GM12878 (cell line): ENCODE results near the gene PRPSAP1. TPM values are rescaled to one million over a fixed set of nuclear protein-coding genes. Genes with fewer than 3 reads are reported as not detected.

Experiments
- ATAC-seq: fragments of 200-7000 bp; cut with Tn5 transposase; 3 replicates; pipeline ENCODE4 v1.9.1; 2020; ENCODE audit warnings: mild to moderate bottlenecking, moderate library complexity
- BruUV-seq: library from RNA; stranded (reverse); fragments of 400-500 nt; replicated peaks from 2 replicates; lab custom pipeline; 2021; lab: Mats Ljungman, UMichigan
- CTCF ChIA-PET: fragments of 300-600 bp; sonication (Branson Sonifier 250); formaldehyde crosslinking; extraction: SDS; loops from one replicate; lab custom pipeline; 2021; ENCODE audit warnings: inconsistent platforms; lab: Yijun Ruan, JAX
- POLR2A ChIA-PET: fragments of 350-600 bp; formaldehyde crosslinking; extraction: SDS; loops from one replicate; lab custom pipeline; 2021; ENCODE audit warnings: inconsistent platforms; lab: Charles Lee
- RAD21 ChIA-PET: fragments of 300-600 bp; sonication (Branson Sonifier 250); formaldehyde crosslinking; loops from one replicate; lab custom pipeline; 2023; ENCODE audit warnings: antibody characterized with exemption; ENCODE audit not compliant: unreplicated experiment; lab: Charles Lee
- SMC1A ChIA-PET: fragments of 300-600 bp; sonication (Branson Sonifier 250); formaldehyde crosslinking; loops from one replicate; lab custom pipeline; 2023; ENCODE audit not compliant: unreplicated experiment, uncharacterized antibody; lab: Charles Lee
- DNase-seq: peaks from one replicate; pipeline ENCODE4 v3.0.0-alpha.2; 2011; ENCODE audit warnings: low read depth, low spot score
- FAIRE-seq: peaks from 3 replicates; lab custom pipeline; 2011; peaks lifted over from hg19 to GRCh38; lab: Jason Lieb, UNC
- H2AFZ ChIP-seq: 2 replicates; pipeline ENCODE4 v1.6.0; 2011; ENCODE audit warnings: low read depth, low read length, control low read depth; ENCODE audit not compliant: control insufficient read depth
- H3K27ac ChIP-seq: 2 replicates; pipeline ENCODE4 v1.5.1; 2011; ENCODE audit warnings: control low read depth; ENCODE audit not compliant: control insufficient read depth, insufficient read depth
- H3K27me3 ChIP-seq, 2 experiments: replicated peaks in 1 of 2; 2 replicates each; pipeline versions ENCODE4 v1.6.0 to v1.6.1; 2011; ENCODE audit warnings: low read length in 1 of 2; ENCODE audit not compliant: control insufficient read depth in 2 of 2, insufficient read depth in 2 of 2
- H3K36me3 ChIP-seq, 2 experiments: 2 replicates each; pipeline ENCODE4 v1.5.1; 2011; ENCODE audit warnings: low read length in 1 of 2; ENCODE audit not compliant: control insufficient read depth in 2 of 2, insufficient read depth in 2 of 2
- H3K4me1 ChIP-seq: 2 replicates; pipeline ENCODE4 v1.6.1; 2011; ENCODE audit warnings: mild to moderate bottlenecking, low read length, moderate library complexity, mixed read lengths; ENCODE audit not compliant: control insufficient read depth, insufficient read depth
- H3K4me2 ChIP-seq: 2 replicates; pipeline ENCODE4 v1.6.0; 2011; ENCODE audit warnings: control low read depth; ENCODE audit not compliant: control insufficient read depth, insufficient read depth
- H3K4me3 ChIP-seq: fragments of 200-600 bp; sonication (generic); 2 replicates; pipeline ENCODE4 v1.5.1; 2016
- H3K79me2 ChIP-seq: 2 replicates; pipeline ENCODE4 v1.6.0; 2011; ENCODE audit warnings: low read length; ENCODE audit not compliant: control insufficient read depth, insufficient read depth
- H3K9ac ChIP-seq: 2 replicates; pipeline ENCODE4 v1.8.0; 2011; ENCODE audit warnings: low read length, control low read depth, mixed read lengths; ENCODE audit not compliant: control insufficient read depth, insufficient read depth
- H3K9me3 ChIP-seq: replicated peaks from 3 replicates; pipeline ENCODE4 v1.5.1; 2011; ENCODE audit warnings: mild to moderate bottlenecking, low read length; ENCODE audit not compliant: control insufficient read depth, insufficient read depth
- H4K20me1 ChIP-seq: 2 replicates; pipeline ENCODE4 v1.6.0; 2011; ENCODE audit not compliant: control insufficient read depth, insufficient read depth
- CEBPB ChIP-seq, 2 experiments: fragments of 150-350 bp in 1 of 2; IDR thresholded peaks; 2 replicates each; pipeline ENCODE4 v1.6.1; 2012 to 2014; ENCODE audit warnings: low read depth in 2 of 2, low read length in 2 of 2, borderline replicate concordance in 1 of 2, inconsistent platforms in 1 of 2
- HDAC2 ChIP-seq: fragments of 200-600 bp; sonication (generic); IDR thresholded peaks from 2 replicates; pipeline ENCODE4 v1.6.1; 2017
- NFYA ChIP-seq: IDR thresholded peaks from 2 replicates; pipeline ENCODE4 v1.6.1; 2011; ENCODE audit warnings: low read depth, mild to moderate bottlenecking, low read length, improper control_type of control experiment, borderline replicate concordance
- PAX8 ChIP-seq: fragments of 450-650 bp; IDR thresholded peaks from 2 replicates; pipeline ENCODE4 v1.6.1; 2017; ENCODE audit warnings: mild to moderate bottlenecking, moderate library complexity
- PML ChIP-seq: IDR thresholded peaks from 2 replicates; pipeline ENCODE4 v1.6.1; 2012; ENCODE audit warnings: low read length, inconsistent platforms
- POLR2A ChIP-seq: IDR thresholded peaks from 2 replicates; pipeline ENCODE4 v1.6.1; 2011; ENCODE audit warnings: low read depth, mild to moderate bottlenecking, low read length
- TAF1 ChIP-seq: IDR thresholded peaks from 2 replicates; pipeline ENCODE4 v1.6.1; 2011; ENCODE audit warnings: mild to moderate bottlenecking, low read depth, low read length, borderline replicate concordance
- YBX1 ChIP-seq: fragments of 450-650 bp; IDR thresholded peaks from 2 replicates; pipeline ENCODE4 v1.6.1; 2016; ENCODE audit warnings: antibody characterized with exemption
- ZNF24 ChIP-seq: fragments of 450-650 bp; IDR thresholded peaks from 2 replicates; pipeline ENCODE4 v1.6.1; 2017; ENCODE audit warnings: antibody characterized with exemption, mild to moderate bottlenecking
- ZNF384 ChIP-seq: IDR thresholded peaks from 2 replicates; pipeline ENCODE4 v1.6.1; 2012; ENCODE audit warnings: low read depth, mild to moderate bottlenecking, low read length, improper control_type of control experiment, borderline replicate concordance
- WGBS: methylation state at CpG from one replicate; pipeline ENCODE4 v1.1.6; 2016; ENCODE audit warnings: low lambda C conversion rate; ENCODE audit not compliant: insufficient replicate concordance, insufficient coverage; ENCODE audit errors: missing lambda C conversion rate; 5-methylcytosine and 5-hydroxymethylcytosine counted together
- in situ Hi-C: fragments of 300-500 bp; cut with MboI; formaldehyde crosslinking; loops from 9 replicates; pipeline ENCODE4 v1.14.3; 2018; ENCODE audit warnings: mixed read lengths
- intact Hi-C: fragments of 100-400 bp; cut with micrococcal nuclease; formaldehyde crosslinking; loops from one replicate; pipeline ENCODE4 v1.14.2; 2022; ENCODE audit not compliant: unreplicated experiment
- polyA plus RNA-seq, 11 experiments: library from polyadenylated mRNA; depleted of rRNA in 4 of 11; unstranded in 6 of 11; stranded (reverse) in 5 of 11; fragments of >200 nt; fragmentation: Nextera tagmentation in 4 of 11; fragmentation: Illumina TruSeq in 1 of 11; extraction: Ambion mirVana in 4 of 11; extraction: Trizol in 1 of 11; gene quantifications; 1 replicate in 1 of 11; 2 replicates in 10 of 11; pipeline versions ENCODE4 v1.2.1 to v1.2.3, GENCODE V29; 2011 to 2016; ENCODE audit warnings: inconsistent platforms in 2 of 11, missing spikeins in 2 of 11, low read depth in 1 of 11
- total RNA-seq, 4 experiments: library from RNA; depleted of rRNA in 3 of 4; stranded (reverse); fragments of >200 nt in 3 of 4; fragmentation: Illumina TruSeq in 1 of 4; extraction: Trizol in 1 of 4; gene quantifications; 2 replicates each; pipeline versions ENCODE4 v1.2.1 to v1.2.3, GENCODE V29; 2013 to 2021
- TF ChIP-seq, protein P1 (sequence below): IDR thresholded peaks from 2 replicates; pipeline ENCODE4 v1.6.1; 2011; ENCODE audit warnings: borderline replicate concordance, low read depth, mild to moderate bottlenecking, moderate library complexity, low read length; ENCODE audit not compliant: insufficient read depth, poor library complexity, severe bottlenecking
- TF ChIP-seq, protein P2 (sequence below): fragments of 450-650 bp; IDR thresholded peaks from 2 replicates; pipeline ENCODE4 v1.6.1; 2016; ENCODE audit warnings: mild to moderate bottlenecking

PRPSAP1 gene
- total and polyA plus RNA-seq, 10 of the 15 experiments (the other 5 are each of a cell fraction or from before 2014, with no cell fraction given), result 15.8 to 84.2 (median 44.2) TPM

DNA sequence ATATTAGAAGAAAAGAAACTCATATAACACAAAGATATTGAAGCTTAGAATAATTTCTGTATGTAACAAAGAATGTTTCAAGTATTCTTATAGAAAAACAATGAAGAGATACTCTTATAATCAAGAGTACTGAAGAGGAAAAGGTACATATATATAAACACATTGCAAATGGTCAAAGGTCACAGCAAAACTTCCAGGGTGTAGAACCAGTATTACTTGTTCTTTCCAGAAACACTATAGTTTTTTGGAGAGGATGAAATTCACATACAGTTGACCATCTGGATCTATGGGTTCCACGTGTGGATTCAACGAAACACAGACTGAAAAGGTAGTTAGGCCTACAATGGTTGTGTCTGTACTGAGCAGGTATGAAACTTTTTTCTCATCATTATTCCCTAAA is 22.6 kb downstream of the PRPSAP1 start (continued):
- TF ChIP-seq, protein P1, sequence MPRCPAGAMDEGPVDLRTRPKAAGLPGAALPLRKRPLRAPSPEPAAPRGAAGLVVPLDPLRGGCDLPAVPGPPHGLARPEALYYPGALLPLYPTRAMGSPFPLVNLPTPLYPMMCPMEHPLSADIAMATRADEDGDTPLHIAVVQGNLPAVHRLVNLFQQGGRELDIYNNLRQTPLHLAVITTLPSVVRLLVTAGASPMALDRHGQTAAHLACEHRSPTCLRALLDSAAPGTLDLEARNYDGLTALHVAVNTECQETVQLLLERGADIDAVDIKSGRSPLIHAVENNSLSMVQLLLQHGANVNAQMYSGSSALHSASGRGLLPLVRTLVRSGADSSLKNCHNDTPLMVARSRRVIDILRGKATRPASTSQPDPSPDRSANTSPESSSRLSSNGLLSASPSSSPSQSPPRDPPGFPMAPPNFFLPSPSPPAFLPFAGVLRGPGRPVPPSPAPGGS, result no peak
- TF ChIP-seq TAF1 (no peak), POLR2A (no peak), PML (no peak)

DNA sequence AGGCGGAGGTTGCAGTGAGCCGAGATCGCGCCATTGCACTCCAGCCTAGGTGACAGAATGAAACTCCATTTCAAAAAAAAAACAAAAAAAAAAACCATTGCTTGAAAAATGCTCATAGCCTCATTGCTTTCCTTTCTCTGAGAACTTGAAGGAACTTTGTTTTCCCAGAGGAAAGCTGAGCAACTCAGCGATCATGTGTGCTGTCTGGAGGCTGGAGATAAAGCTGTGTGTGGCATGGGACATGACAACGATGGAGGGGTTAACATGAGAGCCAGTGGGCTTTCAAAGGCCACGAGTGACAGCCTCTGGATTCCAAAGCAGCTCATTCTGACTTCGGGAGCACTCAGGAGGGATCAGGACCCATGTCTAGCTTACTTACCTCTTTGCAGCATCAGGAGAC is 24.1 kb downstream of the PRPSAP1 start:
- FAIRE-seq, result no peak

More for the DNA sequence above, 24.1 kb downstream of the PRPSAP1 start:
- SMC1A ChIA-PET, result interaction anchor here (0.8 kb wide), 1 partner anchor 68 kb away, joined by 3 read pairs; no protein-coding TSS in a partner anchor
- Histone ChIP-seq H3K4me2 (no peak overlapping the region), H3K79me2 (no peaks in the 10 kb centered on the region)
- TF ChIP-seq HDAC2 (no peak), TAF1 (no peak), CEBPB (IDR thresholded peaks at IDR 0.05; ENCODE audit: borderline replicate concordance in 1 of 2, low read depth in 2 of 2, low read length in 2 of 2) (no peak), PML (no peak), PAX8 (no peak), YBX1 (no peak), ZNF384 (no peak), ZNF24 (no peak), NFYA (no peak)
- TF ChIP-seq, protein P2, sequence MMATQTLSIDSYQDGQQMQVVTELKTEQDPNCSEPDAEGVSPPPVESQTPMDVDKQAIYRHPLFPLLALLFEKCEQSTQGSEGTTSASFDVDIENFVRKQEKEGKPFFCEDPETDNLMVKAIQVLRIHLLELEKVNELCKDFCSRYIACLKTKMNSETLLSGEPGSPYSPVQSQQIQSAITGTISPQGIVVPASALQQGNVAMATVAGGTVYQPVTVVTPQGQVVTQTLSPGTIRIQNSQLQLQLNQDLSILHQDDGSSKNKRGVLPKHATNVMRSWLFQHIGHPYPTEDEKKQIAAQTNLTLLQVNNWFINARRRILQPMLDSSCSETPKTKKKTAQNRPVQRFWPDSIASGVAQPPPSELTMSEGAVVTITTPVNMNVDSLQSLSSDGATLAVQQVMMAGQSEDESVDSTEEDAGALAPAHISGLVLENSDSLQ, result no peak
- TF ChIP-seq, all 136 proteins: peak for 0
- POLR2A ChIA-PET, result no interaction called here
- no peaks in the 10 kb centered on the region for H4K20me1 ChIP-seq
- RAD21 ChIA-PET, result interaction anchor here (0.7 to 0.9 kb wide), 3 partner anchors 12 to 1325 kb away, joined by 3 read pairs; no protein-coding TSS in a partner anchor
- WGBS, result 83% methylated on average over 8 of the region's 8 CpGs
- H3K4me1 ChIP-seq, result no peaks in the 10 kb centered on the region
- H3K36me3 ChIP-seq, result peaks cover 4 to 11% of the 10 kb centered on the region in 2 experiments
- DNase-seq, result no peak
- ATAC-seq, result no peak
- in situ Hi-C loops, result no loop called here
- BruUV-seq, result no TSS peak
- H3K9me3 ChIP-seq, result no peaks in the 10 kb centered on the region
- no peaks in the 10 kb centered on the region for H3K27me3 ChIP-seq
- CTCF ChIA-PET, result interaction anchor here (0.7 to 1.2 kb wide), 4 partner anchors 12 to 183 kb away, joined by 3 to 7 read pairs (median 3); no protein-coding TSS in a partner anchor
- no peak overlapping the region for H3K4me3 ChIP-seq
- H2AFZ ChIP-seq, result no peak overlapping the region
- no peak overlapping the region for H3K27ac ChIP-seq
- intact Hi-C loops, result no loop called here
- H3K9ac ChIP-seq, result no peak overlapping the region
